ENCODE results near the gene CD96.

The CD96 gene

GRCh38 chr3:111701292-111701906, 159.4 kb downstream of the CD96 start:
- no peak overlapping the region for H3K4me3 ChIP-seq (ENCODE audit: low read depth, low read length)
- TF ChIP-seq, protein P1, sequence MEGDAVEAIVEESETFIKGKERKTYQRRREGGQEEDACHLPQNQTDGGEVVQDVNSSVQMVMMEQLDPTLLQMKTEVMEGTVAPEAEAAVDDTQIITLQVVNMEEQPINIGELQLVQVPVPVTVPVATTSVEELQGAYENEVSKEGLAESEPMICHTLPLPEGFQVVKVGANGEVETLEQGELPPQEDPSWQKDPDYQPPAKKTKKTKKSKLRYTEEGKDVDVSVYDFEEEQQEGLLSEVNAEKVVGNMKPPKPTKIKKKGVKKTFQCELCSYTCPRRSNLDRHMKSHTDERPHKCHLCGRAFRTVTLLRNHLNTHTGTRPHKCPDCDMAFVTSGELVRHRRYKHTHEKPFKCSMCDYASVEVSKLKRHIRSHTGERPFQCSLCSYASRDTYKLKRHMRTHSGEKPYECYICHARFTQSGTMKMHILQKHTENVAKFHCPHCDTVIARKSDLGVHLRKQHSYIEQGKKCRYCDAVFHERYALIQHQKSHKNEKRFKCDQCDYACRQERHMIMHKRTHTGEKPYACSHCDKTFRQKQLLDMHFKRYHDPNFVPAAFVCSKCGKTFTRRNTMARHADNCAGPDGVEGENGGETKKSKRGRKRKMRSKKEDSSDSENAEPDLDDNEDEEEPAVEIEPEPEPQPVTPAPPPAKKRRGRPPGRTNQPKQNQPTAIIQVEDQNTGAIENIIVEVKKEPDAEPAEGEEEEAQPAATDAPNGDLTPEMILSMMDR (IDR thresholded peaks at IDR 0.05; ENCODE audit: insufficient read depth, low read depth, low read length, missing control alignments) = no peak
- no peak for DNase-seq (ENCODE audit: low read depth)

Data from GM12865 (cell line).